GM12873 (cell line): ENCODE measurements around the gene KCNIP1.

Experiments used
- TF ChIP-seq, protein P1 (sequence below): IDR thresholded peaks from 2 replicates; pipeline ENCODE4 v1.5.1; 2012; ENCODE audit warnings: low read depth, mild to moderate bottlenecking, moderate library complexity, low read length, control low read depth; ENCODE audit not compliant: insufficient read depth; ENCODE audit errors: missing control alignments

The KCNIP1 gene

DNA sequence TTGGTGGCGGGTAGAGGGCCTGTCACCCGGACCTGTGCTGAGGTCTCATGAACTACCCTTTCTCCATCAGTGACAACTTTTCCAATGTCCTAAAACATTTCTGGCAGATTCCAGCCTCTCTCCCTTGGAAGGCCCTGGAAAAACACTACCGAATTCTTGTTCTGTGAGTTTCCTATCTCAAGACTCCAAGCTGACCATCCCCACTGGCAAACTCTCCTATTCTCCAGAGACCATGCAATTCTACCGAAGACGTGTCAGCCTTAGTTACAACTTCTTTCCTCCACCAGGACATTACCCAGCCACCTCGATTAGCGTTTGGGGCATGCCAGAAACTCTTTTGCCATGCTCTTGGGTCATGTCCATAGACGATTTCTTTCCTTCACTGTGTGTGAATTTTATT, 252.9 kb downstream of the KCNIP1 start:
- TF ChIP-seq, protein P1, sequence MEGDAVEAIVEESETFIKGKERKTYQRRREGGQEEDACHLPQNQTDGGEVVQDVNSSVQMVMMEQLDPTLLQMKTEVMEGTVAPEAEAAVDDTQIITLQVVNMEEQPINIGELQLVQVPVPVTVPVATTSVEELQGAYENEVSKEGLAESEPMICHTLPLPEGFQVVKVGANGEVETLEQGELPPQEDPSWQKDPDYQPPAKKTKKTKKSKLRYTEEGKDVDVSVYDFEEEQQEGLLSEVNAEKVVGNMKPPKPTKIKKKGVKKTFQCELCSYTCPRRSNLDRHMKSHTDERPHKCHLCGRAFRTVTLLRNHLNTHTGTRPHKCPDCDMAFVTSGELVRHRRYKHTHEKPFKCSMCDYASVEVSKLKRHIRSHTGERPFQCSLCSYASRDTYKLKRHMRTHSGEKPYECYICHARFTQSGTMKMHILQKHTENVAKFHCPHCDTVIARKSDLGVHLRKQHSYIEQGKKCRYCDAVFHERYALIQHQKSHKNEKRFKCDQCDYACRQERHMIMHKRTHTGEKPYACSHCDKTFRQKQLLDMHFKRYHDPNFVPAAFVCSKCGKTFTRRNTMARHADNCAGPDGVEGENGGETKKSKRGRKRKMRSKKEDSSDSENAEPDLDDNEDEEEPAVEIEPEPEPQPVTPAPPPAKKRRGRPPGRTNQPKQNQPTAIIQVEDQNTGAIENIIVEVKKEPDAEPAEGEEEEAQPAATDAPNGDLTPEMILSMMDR: no peak

DNA sequence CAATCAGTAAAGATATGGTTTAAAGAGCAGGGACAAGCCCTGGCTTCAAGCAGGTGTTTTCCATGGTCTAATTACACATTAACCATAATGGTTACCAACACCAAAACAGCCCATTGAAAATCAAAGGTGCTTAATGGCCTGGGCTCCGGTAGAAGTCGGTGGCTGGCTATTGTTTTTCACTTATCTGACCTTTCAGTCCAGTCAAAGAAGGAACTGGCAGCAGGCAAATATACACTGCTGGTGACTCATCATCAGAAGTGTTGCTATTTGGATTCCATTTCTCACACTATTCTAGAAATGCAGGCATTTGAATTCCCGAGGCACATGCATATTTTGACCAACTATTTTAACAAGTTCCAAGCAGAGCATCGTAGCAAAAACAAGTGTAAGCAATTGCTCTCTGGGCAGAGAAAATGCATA, 253.4 kb downstream of the KCNIP1 start:
- TF ChIP-seq, protein P1: no peak

DNA sequence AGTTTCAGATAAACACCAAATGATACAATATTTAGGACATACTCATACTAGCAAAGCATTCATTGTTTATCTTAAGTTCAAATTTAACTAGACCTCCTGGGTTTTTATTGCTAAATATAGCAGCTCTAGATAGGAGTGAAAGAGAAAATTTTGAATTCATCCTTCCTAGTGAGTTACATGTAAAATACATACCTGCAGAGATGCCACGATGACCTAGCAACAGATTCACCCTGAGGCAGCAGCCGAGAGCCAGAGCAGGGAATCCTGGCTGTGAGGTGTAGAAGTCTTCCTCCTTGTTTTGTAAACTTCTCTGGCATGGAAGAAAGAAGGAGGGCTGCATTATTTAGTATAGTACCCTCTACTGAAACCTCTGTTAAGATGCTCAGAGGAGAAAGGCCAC, 253.8 kb downstream of the KCNIP1 start:
- TF ChIP-seq, protein P1: no peak

- TF ChIP-seq, protein P1: no peak
Observed at GRCh38 chr5:170758481-170758880, 254.7 kb downstream of the KCNIP1 start.

GRCh38 chr5:170760113-170760512, 256.3 kb downstream of the KCNIP1 start:
- TF ChIP-seq, protein P1: no peak

DNA sequence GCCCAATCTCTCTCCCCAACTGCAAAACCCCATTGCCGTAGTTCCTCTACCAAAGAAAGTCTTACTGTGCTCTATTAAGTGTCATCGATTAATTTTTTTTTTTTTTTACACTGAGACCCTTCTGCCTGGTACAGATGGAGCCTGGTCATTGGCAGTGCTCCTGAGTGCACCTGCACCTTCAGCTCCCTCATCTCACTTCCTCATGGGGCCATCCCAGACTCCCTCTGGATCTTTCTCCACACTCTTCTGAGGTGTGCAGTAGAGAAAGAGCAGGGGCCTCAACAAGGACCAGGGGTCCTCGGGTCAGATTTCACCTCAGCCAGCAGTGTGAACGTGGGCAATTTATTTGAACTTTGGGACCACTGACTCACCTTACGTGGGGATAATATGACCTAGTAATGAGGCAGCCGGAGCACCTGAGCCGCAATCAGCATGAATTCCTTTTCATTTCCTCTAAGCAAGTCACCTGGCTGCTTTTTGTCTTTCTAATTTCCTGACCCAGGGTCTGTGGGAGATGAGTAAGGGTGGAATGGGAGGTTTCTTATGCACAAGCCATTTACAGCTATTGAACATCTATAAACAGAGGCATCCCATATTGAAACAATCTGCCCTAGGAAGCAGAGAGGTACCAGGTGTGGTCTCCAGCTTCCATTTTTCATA, 257.4 kb downstream of the KCNIP1 start:
- TF ChIP-seq, protein P1: no peak

- TF ChIP-seq, protein P1: no peak
Observed at GRCh38 chr5:170761708-170762066, 257.9 kb downstream of the KCNIP1 start.
